K562 (cell line): ENCODE data around the gene ODF2. TPM values are rescaled to one million over a fixed set of nuclear protein-coding genes. Genes with fewer than 3 reads are reported as not detected.

Source experiments
- CC2D1A ChIP-seq: fragments of 450-650 bp; IDR thresholded peaks from 2 replicates; pipeline ENCODE4 v1.6.1; 2017; ENCODE audit warnings: mild to moderate bottlenecking
- CHD7 ChIP-seq: fragments of 200-600 bp; sonication (generic); IDR thresholded peaks from one replicate; pipeline ENCODE4 v1.6.1; 2012; ENCODE audit warnings: mild to moderate bottlenecking, low read depth, low read length, inconsistent platforms
- KAT7 ChIP-seq: sonication (generic); formaldehyde crosslinking; IDR thresholded peaks from 2 replicates; pipeline ENCODE4 v1.8.0; 2022; ENCODE audit warnings: missing genetic modification reagents, mild to moderate bottlenecking, borderline replicate concordance
- MYNN ChIP-seq, 2 experiments: sonication (generic); formaldehyde crosslinking in 1 of 2; IDR thresholded peaks; 2 replicates each; pipeline versions ENCODE4 v1.5.0 to v1.6.1; 2016 to 2020; ENCODE audit warnings: antibody characterized with exemption in 1 of 2, missing genetic modification reagents in 1 of 2
- NCOA6 ChIP-seq: fragments of 450-650 bp; IDR thresholded peaks from 2 replicates; pipeline ENCODE4 v1.6.1; 2017; ENCODE audit warnings: mild to moderate bottlenecking
- NELFE ChIP-seq: IDR thresholded peaks from 2 replicates; pipeline ENCODE4 v1.6.1; 2011; ENCODE audit warnings: mild to moderate bottlenecking; ENCODE audit not compliant: insufficient read depth, insufficient read length
- NR0B1 ChIP-seq: fragments of 450-650 bp; IDR thresholded peaks from one replicate; pipeline ENCODE4 v1.6.1; 2018; ENCODE audit warnings: mild to moderate bottlenecking, moderate library complexity; ENCODE audit not compliant: partially characterized antibody
- RHOXF2B ChIP-seq: fragments of 250-450 bp; sonication (Bioruptor Pico); conservative IDR thresholded peaks from 2 replicates; pipeline ENCODE4 v1.5.1; 2021
- ZBED1 ChIP-seq: IDR thresholded peaks from 2 replicates; pipeline ENCODE4 v1.6.1; 2014
- ZBTB7A ChIP-seq: IDR thresholded peaks from 2 replicates; pipeline ENCODE4 v1.6.1; 2011; ENCODE audit warnings: low read depth, mild to moderate bottlenecking, low read length, moderate library complexity, borderline replicate concordance; ENCODE audit not compliant: control insufficient read depth
- polyA plus RNA-seq, 8 experiments: library from polyadenylated mRNA; depleted of rRNA in 4 of 8; stranded (reverse) in 5 of 8; unstranded in 3 of 8; fragments of >200 nt; fragmentation: Nextera tagmentation in 2 of 8; fragmentation: Illumina TruSeq in 1 of 8; extraction: Ambion mirVana in 2 of 8; extraction: Trizol in 1 of 8; gene quantifications; 2 replicates each; pipeline versions ENCODE4 v1.2.1 to v1.2.3, GENCODE V29; 2011 to 2014; ENCODE audit warnings: inconsistent platforms in 1 of 8, missing spikeins in 1 of 8
- total RNA-seq, 7 experiments: library from RNA; depleted of rRNA in 6 of 7; stranded (reverse); fragments of >200 nt in 6 of 7; fragmentation: Illumina TruSeq in 2 of 7; extraction: Trizol in 2 of 7; gene quantifications; 2 replicates each; pipeline versions ENCODE4 v1.2.1 to v1.2.3, GENCODE V29; 2011 to 2021; ENCODE audit warnings: low replicate concordance in 1 of 7

The ODF2 gene
- total and polyA plus RNA-seq, 9 of the 15 experiments (the other 6 are each of a cell fraction or from before 2014, with no cell fraction given) = 16.5 to 83.2 (median 69.7) TPM

DNA sequence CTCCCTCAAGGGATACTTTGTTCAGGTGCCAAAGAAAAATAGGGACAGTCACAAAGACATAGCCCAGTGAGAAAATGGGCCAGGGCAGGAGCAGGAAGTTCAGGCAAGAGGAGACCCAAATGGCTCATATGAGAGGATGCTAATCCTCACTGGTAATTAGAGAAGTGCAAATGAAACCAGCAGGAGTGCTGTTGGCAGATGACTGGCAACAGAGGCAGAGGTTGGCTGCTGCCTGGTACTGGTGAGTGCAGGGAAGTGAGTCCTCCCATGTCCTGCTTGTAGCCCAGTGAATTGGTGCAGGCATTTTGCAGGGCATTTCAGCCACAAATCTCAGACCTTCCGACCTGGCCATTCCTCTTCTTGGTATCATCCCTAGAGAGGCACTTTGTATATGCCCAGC is 23.5 kb downstream of the ODF2 start (continued):
- no peak for TF ChIP-seq CHD7
- no peak for TF ChIP-seq NR0B1
- TF ChIP-seq ZBTB7A = no peak
- no peak for TF ChIP-seq MYNN (IDR thresholded peaks at IDR 0.05)
- TF ChIP-seq MYNN (CRISPR knock-in tag; IDR thresholded peaks at IDR 0.05) = no peak
- no peak for TF ChIP-seq ZBED1
- TF ChIP-seq RHOXF2B (CRISPR knock-in tag) = no peak
- no peak for TF ChIP-seq NELFE
- no peak for TF ChIP-seq CC2D1A
- no peak for TF ChIP-seq KAT7 (CRISPR knock-in tag)
- no peak for TF ChIP-seq NCOA6
